Right atrium auricular region (tissue), 2 donors: ENCODE results near the gene PMM2. TPM values are rescaled to one million over a fixed set of nuclear protein-coding genes. Genes with fewer than 3 reads are reported as not detected.
"Not testable (repeated sequence)": the region's sequence is repeated elsewhere in the genome, so short reads cannot be mapped to it uniquely, and the experiment has no call there.

Source experiments
- DNase-seq: peaks from one replicate; pipeline ENCODE4 v3.0.0-alpha.2; 2019; ENCODE audit warnings: low spot score
- H3K27ac ChIP-seq, 2 donors: fragments of 200-600 bp; sonication (generic); 1 replicate in 1 of 2; 2 replicates in 1 of 2; pipeline ENCODE4 v1.5.1; 2016 to 2019
- H3K27me3 ChIP-seq, 2 donors: fragments of 200-600 bp; sonication (generic); one replicate each; pipeline versions ENCODE4 v1.5.1 to v1.6.0; 2017 to 2019
- H3K36me3 ChIP-seq: fragments of 200-600 bp; sonication (generic); one replicate; pipeline ENCODE4 v1.5.1; 2016
- H3K4me1 ChIP-seq, 2 donors: fragments of 200-600 bp; sonication (generic); one replicate each; pipeline versions ENCODE4 v1.5.1 to v1.6.0; 2017 to 2019
- H3K4me3 ChIP-seq, 2 donors: fragments of 200-600 bp; sonication (generic); 1 replicate in 1 of 2; 2 replicates in 1 of 2; pipeline ENCODE4 v1.5.1; 2017 to 2019; ENCODE audit warnings: mild to moderate bottlenecking in 1 of 2, moderate library complexity in 1 of 2
- H3K9me3 ChIP-seq, 2 donors: fragments of 200-600 bp; sonication (generic); one replicate each; pipeline ENCODE4 v1.5.1; 2019
- total RNA-seq, 2 donors: library from RNA; depleted of rRNA; stranded (reverse); fragments of >200 nt; gene quantifications; one replicate each; pipeline ENCODE4 v1.1.0, GENCODE V29; 2016
- TF ChIP-seq, protein P1 (sequence below), 2 donors: fragments of 200-600 bp; sonication (generic); IDR thresholded peaks; one replicate each; pipeline ENCODE4 v1.5.1; 2019; ENCODE audit warnings: antibody characterized with exemption in 2 of 2

The PMM2 gene
- total RNA-seq, 2 donors from 2014 or later: 14.5 to 20.5 TPM

DNA sequence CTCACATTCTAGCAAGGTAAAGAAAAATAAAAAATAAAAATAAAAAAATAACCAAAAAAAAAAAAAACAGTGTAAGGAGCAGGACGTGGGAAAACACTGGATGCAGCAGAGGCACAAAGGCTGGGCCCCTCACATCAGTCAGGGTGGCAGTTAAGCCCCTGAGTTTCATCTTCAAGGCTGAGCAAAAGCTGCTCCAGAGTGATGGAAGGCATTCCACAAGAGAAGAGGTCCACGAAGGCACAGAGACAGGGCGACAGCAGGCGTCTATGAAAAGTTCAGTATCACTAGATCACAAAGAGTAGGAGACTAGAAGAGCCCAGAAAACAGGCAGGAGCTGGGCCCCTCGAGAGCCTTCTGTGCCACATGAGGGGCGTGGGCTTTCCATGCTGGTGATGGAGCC is 12.2 kb upstream of the PMM2 start:
- Histone ChIP-seq H3K4me3 (no peak overlapping the region), H3K36me3 (no peaks in the 10 kb centered on the region), H3K27ac (no peak overlapping the region), H3K27me3 (no peaks in the 10 kb centered on the region), H3K9me3 (no peaks in the 10 kb centered on the region), H3K4me1 (no peaks in the 10 kb centered on the region)
- no peak for DNase-seq
- TF ChIP-seq, protein P1, sequence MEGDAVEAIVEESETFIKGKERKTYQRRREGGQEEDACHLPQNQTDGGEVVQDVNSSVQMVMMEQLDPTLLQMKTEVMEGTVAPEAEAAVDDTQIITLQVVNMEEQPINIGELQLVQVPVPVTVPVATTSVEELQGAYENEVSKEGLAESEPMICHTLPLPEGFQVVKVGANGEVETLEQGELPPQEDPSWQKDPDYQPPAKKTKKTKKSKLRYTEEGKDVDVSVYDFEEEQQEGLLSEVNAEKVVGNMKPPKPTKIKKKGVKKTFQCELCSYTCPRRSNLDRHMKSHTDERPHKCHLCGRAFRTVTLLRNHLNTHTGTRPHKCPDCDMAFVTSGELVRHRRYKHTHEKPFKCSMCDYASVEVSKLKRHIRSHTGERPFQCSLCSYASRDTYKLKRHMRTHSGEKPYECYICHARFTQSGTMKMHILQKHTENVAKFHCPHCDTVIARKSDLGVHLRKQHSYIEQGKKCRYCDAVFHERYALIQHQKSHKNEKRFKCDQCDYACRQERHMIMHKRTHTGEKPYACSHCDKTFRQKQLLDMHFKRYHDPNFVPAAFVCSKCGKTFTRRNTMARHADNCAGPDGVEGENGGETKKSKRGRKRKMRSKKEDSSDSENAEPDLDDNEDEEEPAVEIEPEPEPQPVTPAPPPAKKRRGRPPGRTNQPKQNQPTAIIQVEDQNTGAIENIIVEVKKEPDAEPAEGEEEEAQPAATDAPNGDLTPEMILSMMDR (IDR thresholded peaks at IDR 0.05): no peak

DNA sequence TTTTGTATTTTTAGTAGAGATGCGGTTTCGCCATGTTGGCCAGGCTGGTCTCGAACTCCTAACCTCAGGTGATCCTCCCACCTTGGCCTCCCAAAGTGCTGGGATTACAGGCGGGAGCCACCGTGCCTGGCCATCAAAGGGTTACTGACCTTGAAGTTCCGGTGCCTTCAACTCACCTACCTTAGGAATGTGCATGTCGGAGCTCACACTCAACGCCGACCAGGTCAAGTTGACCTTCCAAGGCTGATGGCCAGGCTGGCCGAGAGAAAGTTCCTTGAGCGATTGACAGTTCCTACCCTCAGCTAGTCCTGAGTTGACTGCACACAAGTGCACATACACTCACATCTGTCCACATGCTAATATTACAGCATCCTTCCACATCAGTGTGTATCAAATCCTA is 11.3 kb upstream of the PMM2 start:
- not testable (repeated sequence) for H3K36me3 ChIP-seq, H3K27me3 ChIP-seq, H3K9me3 ChIP-seq, DNase-seq, H3K27ac ChIP-seq, H3K4me3 ChIP-seq, H3K4me1 ChIP-seq

GRCh38 chr16:8788578-8789172 is 9.0 kb upstream of the PMM2 start:
- Histone ChIP-seq H3K27me3 (no peaks in the 10 kb centered on the region), H3K4me3 (no peak overlapping the region), H3K9me3 (no peaks in the 10 kb centered on the region), H3K4me1 (no peaks in the 10 kb centered on the region), H3K36me3 (no peaks in the 10 kb centered on the region), H3K27ac (no peak overlapping the region)
- TF ChIP-seq, protein P1 (IDR thresholded peaks at IDR 0.05): no peak
- no peak for DNase-seq

DNA sequence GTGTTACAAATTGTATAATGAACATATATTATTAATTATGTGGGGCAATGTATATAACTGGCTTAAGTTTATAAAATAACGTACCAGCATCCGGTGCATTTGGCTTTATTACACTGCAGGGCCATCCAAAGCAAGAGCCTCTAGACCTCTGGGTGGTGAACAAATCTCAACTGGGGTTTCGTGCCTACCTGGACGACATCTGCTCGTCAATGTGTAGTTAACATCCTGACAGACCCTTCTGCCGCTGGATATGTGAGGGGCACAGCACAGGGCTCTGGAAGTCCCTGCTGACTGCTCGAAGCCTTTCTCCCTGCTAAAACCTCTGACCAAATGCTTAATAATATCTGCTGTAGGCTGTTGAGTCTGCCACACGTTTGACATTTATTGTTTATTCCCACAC is 2.5 kb upstream of the PMM2 start:
- no peak for DNase-seq
- TF ChIP-seq, protein P1 (IDR thresholded peaks at IDR 0.05): no peak
- Histone ChIP-seq H3K4me1 (peaks cover 0 to 29% of the 10 kb centered on the region in 2 donors), H3K27me3 (no peaks in the 10 kb centered on the region), H3K9me3 (no peaks in the 10 kb centered on the region), H3K27ac (no peak overlapping the region), H3K4me3 (no peak overlapping the region), H3K36me3 (no peaks in the 10 kb centered on the region)

DNA sequence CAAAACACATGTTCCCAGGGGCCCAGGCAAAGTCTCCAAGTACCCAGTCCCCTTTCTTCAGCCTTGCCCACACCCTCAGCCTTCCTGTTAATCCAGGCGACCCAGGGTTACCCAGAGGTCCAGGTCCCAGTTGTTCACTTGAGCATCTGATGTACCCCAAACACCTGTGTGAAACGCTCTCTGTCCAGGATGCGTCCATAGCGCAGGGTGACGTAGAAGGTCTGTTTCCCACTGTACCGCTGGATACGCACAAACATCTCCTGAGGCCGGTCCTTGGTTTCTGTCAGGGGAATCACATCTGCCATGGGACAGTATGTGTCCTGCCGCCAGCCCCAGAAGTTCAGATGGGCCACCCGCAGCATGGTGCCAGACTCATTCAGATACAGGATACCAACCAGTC is 1.8 kb upstream of the PMM2 start:
- DNase-seq: no peak
- no peaks in the 10 kb centered on the region for H3K9me3 ChIP-seq
- H3K36me3 ChIP-seq: no peaks in the 10 kb centered on the region
- no peak overlapping the region for H3K27ac ChIP-seq
- peaks cover 0 to 31% of the 10 kb centered on the region in 2 donors for H3K4me1 ChIP-seq
- H3K27me3 ChIP-seq: no peaks in the 10 kb centered on the region
- H3K4me3 ChIP-seq: no peak overlapping the region
- TF ChIP-seq, protein P1 (IDR thresholded peaks at IDR 0.05): no peak

DNA sequence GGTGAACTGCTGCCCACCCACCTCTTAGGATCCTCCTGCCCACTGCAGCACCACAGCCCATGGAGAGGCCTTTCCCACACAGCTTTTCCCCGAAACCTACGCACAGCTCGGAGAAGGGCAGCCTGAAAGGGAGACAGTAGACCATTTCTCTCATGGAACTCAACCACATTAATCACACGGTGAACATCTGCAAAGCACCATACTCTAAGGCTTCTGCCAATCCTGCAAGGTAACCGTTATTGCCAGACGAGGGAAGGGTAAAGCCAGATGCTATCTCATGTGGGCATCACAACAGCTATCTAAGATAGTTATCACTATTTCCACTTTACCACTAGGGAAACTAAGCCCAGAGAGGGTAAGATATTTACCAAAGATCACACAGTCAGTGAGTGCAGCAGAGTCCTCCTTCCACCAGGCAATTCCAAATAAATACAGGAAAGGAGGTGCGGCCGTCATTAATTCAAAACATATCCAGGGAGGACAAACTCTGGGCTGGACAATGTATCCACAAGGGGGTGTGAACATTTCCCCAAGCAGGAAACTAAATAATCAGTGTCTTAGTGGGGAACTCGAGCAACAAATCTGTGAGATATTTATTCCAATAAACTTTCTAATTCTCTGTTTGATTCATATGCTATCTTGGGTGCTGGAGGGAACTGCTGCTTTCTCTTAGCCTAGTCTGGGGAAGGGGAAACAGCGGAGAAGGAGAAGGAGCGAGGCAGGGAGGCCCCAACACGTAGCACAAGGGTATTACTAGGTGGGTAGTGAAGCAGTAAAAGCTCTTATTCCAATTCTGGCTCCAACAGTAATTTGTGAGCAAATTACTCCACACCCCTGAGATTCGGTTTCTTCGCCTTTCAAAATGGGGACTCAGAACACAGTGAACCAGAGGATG is 923 bp upstream of the PMM2 start:
- no peaks in the 10 kb centered on the region for H3K9me3 ChIP-seq
- DNase-seq: no peak
- H3K4me3 ChIP-seq: peak overlapping the region; percentile 96 to 98
- peaks cover 0 to 31% of the 10 kb centered on the region in 2 donors for H3K4me1 ChIP-seq
- H3K27ac ChIP-seq: peak overlapping the region; percentile 77 to 85
- TF ChIP-seq, protein P1 (IDR thresholded peaks at IDR 0.05): no peak
- no peaks in the 10 kb centered on the region for H3K27me3 ChIP-seq
- H3K36me3 ChIP-seq: peaks cover 2% of the 10 kb centered on the region
